Fibroblast of lung (primary cell): ENCODE measurements around the gene CFAP107.

Source experiments
- CTCF ChIP-seq, 2 donors: IDR thresholded peaks in 1 of 2; conservative IDR thresholded peaks in 1 of 2; 1 replicate in 1 of 2; 2 replicates in 1 of 2; pipeline ENCODE4 v1.5.1; 2011 to 2012; ENCODE audit warnings: low read length in 2 of 2, control low read depth in 1 of 2, inconsistent platforms in 1 of 2, low read depth in 1 of 2, mild to moderate bottlenecking in 1 of 2
- EZH2 ChIP-seq: IDR thresholded peaks from 2 replicates; pipeline ENCODE4 v1.5.1; 2012; ENCODE audit warnings: low read length, control low read depth, mild to moderate bottlenecking; ENCODE audit errors: missing control alignments

DNA sequence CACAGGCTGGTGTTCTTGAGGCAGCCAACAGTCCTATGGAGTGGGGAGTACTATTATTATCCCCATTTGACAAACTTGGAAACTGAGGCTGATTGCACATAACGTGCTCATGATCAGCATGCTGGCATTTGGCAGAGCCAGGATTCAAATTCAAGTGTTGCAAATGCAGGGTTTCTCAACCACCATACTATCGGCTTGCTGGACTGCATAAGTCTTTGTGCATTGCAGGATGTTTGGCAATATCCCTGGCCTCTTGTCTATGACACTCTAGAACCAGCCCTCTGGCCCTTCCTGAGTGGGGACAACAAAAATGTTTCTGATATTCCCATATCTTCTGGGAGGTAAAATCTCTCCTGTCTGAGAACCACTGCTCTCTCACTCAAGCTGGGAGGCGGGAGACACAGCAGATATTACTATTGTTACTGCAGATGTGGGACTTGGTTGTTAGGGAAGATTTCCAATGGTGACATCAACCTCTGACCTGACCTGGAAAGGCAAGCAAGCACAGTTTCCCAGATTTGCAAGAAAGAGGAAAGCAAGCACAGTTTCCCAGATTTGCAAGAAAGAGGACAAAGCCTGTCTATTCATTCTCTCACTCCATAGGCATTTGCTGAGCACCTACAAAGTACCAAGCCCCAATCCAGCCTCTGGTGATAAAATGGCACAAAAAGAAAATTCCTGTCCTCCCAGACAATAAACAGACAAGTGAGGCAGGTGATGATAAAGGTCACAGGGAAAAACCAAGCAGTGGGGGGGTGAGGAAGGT is 31.1 kb upstream of the CFAP107 start:
- TF ChIP-seq EZH2: no peak
- no peak for TF ChIP-seq CTCF (conservative IDR thresholded peaks at IDR 0.05 in 1 of 2, IDR thresholded peaks at IDR 0.05 in 1 of 2; ENCODE audit: low read depth in 1 of 2, low read length in 2 of 2)
